HG03571 (cell line): ENCODE data around the gene MAB21L4.

ENCODE experiments used
- ATAC-seq: cut with Tn5 transposase; IDR thresholded peaks from one replicate; pipeline ENCODE4 v1.9.1; 2021; ENCODE audit not compliant: unreplicated experiment

MAB21L4 gene

DNA sequence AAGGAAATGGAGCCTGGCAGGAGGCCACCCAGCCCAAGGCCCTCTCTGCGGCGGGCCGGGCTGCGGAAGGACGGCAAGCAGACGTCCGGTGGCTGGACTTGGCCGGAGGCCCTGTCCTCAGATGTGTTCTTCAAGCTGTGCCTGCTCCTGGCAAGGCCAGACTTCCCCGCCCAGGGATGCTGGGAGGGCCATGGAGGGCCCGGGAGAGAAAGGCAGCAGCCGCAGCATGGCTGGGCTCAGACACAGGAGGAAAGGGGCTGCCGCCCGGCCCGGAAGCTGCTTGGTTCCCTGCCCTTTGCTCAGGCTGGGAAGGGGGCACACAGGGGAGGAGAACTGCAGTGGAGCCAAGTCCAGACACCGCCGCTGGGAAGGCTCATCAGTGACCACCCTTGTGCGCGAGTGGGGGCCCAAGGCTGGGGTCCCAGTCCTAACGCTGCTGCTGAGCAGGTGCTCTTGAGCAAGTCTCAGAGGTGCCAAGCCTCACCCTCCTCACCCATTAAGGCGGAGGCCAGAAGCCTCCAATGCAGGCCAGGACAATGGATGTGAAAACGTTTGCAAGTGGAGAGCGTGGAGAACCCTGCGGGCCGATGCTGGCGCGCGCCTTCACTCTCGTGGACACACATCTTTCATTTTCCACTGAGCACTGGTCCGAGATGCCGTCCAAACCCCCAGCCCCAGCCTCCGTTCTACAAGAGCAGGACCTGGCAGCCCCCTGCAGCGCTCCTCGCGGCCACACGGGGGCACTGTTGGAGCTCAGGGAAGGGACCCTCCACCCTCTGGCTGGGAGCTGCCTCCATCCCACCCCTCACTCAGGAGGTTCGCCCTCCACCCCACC, 18.1 kb upstream of the MAB21L4 start:
- no peak for ATAC-seq

DNA sequence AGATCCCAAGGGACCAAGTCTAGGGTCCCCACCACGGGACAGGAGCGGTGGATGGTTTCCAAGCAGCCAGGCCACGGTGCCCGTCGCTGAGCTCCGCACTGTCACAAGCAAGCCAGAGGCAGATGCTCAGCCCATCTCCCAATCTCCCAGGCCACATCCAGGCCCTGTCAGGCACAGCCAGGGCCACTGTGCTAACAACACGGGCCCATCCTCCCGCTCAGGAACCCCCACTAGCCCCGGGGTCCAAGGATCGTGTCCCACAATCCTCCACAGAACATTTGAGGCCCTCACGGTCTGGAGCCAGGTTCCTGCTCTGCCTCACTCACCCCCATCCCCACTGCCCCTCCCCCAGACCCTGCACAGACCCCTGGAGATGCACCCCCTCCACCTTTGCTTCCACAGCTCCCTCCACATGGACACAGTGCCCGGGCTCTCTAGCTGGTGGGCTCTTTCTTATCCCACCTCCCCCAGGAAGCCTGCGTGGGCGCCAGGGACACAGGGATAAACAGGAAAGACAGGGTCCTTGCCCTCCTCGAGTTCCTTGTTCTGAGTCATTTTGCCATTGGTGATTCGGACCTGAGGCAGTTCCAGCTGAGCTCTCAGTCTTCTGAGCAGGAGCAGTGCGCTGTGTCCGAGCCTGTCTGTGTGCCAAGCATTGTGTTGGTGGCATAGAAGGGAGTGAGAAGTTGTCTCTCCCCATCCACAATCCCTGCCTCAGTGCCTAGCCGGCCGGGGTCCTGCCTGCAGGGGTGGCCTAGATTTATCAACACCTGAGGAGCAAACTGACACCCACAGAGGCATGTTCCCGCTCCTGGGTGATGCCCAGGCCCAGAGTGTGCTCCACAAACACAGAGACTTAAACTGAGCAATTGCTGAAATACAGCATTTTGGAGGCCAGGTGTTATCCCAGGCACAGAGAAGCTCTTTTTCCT, 17.2 kb upstream of the MAB21L4 start:
- ATAC-seq: no peak

DNA sequence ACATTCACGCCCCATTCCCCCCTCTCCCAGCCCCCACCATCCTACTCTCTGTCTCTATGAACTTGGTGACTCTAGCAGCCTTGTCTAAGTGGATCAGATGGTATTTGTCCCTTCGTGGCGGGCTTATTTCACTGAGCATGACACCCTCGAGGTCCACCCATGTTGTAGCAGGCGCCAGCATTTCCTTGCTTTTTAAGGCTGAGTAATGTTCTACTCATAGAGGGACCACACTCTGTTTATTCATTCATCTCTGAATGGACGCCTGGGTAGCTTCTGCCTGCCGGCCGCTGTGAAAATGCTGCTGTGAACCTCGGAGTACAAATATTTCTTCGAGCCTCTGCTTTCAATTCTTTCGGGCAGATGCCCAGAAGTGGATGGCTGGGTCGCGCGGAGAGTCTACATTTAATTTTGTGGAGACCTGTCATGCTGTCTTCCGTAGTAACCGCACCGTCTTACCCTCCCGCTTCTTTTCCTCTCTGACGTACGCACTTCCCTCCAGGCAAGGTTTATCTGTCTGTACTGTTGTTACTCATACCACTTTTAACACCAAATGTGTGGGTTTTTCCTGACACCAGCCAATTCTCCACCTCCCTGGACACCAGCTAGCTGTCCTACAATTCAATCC, 15.8 kb upstream of the MAB21L4 start:
- ATAC-seq: no peak

DNA sequence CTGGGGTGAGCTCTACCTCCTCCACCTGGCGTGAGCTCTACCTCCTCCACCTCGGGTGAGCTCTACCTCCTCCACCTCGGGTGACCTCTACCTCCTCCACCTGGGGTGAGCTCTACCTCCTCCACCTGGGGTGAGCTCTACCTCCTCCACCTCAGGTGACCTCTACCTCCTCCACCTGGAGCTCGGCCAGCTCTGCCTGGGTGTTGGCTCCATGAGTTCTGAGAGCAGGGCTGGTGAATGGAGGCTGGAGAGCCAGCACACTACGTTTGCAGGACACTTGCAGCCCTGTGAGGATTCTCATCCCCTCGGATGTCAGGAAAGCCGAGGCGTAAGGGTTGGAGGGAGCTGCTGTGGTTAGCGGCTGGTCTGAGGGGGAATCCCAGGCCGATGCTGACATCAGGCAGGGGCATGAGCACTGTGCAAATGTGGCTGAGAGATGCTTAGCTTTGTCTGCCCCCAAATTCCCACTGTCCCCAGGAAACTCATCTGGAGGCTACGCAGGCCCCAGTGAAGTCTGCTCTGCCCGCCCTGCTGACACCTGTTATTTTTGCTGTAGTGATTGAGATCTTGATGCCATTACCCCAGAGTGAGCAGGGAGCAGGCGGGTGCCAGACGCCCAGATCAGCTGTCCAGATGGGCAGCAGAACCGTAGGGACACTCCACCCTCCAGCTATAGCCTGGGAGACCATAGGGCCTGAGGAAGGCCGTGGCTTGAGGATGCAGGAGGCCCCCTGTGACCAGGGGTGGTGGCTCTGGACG, 13.4 kb upstream of the MAB21L4 start:
- ATAC-seq: no peak

DNA sequence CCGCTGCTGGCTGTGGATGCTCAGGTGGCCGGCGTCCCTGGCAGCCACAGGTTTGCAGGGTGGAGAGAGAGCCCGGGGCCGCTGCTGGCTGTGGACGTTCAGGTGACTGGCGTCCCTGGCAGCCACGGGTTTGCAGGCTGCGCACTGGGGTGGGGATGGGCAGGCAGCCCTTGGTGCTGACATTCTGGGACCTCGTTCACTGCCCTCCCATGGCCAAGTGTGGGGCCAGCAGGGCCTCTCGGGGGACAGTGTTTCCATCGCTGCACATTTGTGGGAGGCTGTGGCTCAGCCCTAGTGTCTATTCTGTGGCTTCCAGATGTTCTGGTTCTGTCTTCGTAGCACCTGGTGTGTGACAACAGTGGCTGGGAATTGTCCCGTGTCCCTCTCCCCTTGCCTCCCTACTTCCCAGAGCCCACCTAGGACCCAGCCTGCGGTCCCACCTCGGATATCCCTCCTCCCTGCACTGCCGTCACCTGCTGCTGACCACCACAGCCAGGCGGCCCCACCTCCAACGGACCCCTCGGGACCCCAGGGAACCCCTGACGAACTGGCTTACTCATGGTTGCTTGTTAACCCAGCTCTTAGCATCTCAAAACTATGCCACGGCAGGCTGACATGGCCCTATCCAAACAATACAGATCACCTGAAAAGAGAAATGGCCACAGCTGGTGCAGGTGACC, 11.1 kb upstream of the MAB21L4 start:
- no peak for ATAC-seq

DNA sequence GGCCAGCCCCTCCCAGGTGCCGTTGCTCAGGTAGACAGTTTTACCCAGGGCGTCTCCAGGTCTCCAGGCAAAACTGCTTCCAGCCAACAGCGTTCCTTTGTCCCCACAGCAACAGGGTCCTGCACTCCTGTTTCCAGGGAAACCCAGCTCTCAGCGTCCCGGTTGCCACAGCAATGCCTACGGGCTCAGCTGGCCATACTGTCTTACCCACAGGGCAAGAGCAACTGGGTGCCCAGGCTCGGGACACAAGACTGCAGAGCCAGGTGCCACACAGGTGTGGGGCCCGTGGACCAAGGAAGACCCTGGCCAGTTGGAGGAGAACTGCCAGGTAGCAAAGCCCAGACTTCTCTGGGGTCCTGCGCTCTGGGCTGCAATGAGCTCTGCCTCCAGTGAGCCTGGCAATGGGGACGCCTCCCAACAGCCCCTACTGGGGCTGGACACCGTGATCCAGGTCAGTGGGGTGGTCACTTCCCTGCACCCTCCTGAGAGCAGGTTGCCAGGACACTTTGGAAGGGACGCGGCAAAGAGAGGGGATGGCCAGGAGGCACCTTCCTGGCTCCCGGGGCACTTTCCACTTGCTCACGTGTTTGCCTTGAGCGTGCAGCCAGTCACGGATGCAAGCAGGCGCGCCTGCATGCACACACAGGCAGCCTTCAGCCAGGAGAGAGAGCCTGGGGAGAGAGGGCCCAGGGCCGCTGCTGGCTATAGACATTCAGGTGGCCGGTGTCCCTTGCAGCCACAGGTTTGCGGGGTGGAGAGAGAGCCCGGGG, 10.4 kb upstream of the MAB21L4 start, which contains the start of gene CROCC2:
Gene CROCC2, plus strand, starts transcription at position 196 of the 770 bp plus-strand sequence. Its CDS starts 178 bp downstream, at position 374.
- no peak for ATAC-seq

DNA sequence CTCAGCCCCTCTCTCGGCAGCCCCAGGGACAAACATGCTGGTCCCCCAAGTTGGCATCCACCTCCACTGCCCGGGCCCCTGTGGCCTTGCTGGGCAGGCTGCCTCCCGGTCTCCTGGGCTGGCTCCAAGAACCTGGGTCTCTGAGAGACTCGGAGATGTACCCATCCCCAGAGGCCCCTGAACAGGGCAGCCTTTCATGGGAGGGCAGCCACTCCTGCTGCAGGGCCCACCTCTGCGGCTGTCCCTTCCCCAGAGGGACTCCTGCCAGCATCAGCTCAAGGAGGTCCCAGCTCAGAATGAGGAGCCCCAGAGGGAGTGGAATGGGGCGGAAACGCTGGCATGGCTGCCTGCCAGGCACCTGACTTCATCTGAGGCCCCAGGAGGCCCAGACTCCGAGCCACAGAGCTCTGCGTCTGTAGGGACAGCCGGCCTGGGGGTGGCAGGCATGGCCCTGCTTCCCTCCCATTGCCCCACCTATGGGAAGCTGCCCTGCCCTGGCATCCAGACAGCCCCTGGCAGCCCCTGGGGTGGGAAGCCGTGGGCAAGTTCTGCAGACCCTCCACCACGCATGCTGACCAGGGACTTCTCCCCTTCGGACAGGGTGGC, 9.3 kb upstream of the MAB21L4 start:
- no peak for ATAC-seq

DNA sequence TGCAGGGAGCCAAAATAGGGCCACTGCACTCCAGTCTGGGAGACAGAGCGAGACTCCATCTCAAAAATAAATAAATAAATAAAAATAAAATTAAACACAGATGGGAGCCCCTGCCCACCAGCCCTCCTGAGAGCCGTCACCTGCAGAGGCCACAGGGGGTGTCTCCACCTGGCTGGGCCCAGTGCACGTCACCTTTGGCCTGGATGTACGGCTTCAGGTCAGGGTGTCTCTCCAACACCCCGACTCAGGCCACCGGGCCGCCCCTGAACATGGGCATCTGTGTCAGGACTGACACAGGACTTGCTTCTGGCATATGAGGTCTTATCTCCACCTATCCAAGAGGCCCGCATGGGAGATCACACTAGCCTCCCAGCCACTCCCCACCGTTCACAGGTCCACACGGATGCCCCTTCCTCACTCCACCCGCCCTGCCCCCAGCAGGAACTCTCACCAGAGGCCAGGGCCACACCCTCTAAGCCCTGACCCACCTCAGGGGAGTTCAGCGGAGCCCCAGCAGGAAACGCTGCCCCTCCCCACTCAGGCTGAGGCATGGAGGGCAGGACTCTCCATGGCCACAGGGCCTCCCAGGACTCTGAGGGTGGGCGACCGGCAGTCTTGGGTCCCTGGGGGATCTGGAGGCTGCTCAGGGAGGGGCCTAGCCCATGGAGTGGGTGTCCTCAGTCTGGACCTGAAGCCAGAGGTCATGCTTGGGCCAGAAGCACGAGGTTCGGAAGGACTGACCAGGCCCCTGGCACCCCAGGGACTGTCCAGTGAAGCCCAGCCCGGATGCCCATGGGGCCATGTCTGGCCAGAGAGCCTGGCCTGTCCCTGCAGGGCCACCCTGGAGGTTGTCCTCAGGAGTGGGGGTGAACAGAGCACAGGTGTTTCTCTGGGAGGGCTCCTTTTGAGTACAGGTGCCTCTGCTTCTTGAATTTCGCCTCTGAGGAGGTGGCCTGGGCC, 8.5 kb upstream of the MAB21L4 start:
- no peak for ATAC-seq

DNA sequence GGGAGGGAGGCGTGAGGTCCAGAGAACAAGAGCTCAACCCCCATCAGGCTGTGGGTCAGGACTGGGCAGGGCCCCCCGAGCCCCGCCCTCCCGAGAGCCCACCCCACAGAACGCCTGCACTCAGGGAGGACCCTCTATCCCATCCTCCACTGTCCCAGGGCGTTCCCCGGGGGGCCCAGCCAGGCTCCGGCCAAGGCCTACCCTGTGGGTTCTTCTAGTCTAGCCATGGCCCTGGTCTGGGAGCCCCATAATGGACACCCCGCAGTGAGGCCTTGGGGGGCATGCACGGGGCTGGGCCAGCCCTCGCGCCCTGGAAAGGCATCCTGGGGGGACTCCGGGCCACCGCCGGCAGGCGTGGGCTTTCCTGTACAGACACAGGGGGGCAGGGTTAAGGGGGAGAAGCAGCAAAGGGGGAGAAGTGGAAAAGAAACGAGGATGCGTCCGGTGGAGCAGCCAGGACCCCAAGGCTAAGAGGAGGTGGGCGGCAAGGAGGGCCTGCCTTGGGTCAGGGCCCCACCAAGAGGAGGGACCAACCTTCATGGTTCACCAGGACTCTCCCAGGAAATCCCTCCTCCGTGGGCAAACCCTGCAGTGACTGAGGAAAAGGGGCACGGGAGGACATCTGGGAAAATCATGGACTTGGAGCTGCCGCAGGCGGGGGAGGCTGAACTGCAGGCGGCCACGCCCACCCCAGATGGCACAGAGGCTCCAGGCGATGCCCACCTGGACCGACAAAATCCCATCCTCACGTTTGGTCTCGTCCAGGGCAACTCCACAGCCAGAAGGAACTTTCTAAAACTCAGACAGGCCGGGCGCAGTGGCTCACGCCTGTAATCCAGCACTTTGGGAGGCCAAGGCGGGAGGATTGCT, 7.5 kb upstream of the MAB21L4 start:
- no peak for ATAC-seq

DNA sequence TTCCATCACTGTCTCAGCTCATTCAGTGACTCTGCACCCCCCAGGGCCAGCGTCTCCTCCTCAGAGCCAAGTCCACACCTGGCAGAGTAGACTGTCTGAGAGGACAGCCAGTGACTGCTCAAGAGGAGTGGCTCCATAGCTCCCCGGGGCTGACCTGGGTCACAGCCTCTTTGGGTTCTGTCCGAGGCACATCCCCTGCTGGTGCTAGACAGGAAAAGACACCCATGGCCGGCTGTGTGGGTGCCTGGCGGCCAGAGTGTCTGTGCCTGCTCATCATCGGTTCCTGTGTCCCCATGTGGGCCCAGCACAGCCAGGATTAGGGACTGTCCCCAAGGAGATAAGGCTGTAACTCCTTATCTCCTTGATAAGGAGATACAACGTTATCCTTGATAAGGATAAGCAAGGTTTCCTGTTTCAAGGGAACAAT, 6.7 kb upstream of the MAB21L4 start:
- no peak for ATAC-seq

DNA sequence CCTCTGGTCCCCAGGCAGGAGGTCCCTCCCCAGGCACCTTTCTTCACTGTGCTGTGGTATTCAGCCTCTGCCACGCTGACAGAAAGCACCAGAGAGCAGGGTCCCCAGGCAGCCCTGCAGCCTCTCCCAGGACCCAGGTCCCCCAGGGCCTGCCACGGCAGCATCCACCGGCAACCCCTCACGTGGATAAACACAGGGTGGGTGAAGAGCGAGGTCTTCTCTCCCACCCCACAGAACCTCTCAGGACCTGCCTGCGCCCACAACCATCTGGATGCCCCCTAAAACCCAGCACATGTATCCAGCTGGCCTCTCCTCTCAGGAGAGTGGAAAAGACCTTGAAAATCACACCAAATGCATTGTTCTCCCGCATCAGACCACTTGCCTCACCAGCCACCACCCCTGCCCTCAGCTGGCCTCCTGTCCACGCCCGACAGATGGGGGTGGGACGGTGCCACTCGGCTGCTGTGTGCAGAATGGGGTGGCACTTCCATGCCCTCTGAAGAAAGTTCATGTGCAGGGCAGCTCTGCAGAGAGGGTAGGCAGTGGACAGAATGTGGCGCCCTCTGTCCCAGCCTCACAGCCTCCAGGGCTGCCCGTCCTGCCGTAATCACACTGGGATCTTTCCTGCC, 6.1 kb upstream of the MAB21L4 start:
- no peak for ATAC-seq

DNA sequence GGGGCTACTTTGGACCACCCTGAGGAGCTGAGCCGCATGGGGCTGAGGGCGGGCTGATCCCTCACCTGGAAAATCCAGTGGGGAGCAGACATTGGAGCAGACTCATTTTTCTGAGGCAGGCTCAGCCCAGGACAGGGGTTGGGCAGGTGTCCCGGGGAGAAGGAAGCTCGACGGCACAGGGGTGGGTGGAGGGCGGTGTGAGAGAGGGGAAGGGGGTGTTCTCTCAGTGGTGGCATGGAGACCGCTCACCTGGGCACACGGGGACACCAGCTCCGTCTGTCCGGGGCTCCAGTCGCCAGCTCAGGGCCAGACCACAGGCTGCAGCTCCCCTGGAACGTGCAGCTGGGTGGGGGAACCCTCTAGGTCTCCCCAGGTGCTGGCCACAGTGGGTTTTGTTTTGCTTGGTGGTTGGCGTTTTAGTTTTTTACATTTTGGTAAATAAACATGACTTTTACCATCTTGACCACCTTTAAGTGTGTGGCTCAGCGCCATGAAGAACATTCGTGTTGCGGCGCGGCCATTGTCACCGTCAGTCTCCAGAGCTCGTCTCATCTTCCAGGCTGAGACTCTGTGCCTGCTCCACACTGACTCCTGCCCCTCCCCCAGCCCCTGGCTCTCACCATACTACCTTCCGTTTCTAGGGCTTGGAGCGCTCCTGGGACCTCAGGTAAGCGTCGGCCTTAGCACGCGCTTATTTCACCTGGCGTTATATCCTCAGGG, 4.3 kb upstream of the MAB21L4 start:
- ATAC-seq: no peak

DNA sequence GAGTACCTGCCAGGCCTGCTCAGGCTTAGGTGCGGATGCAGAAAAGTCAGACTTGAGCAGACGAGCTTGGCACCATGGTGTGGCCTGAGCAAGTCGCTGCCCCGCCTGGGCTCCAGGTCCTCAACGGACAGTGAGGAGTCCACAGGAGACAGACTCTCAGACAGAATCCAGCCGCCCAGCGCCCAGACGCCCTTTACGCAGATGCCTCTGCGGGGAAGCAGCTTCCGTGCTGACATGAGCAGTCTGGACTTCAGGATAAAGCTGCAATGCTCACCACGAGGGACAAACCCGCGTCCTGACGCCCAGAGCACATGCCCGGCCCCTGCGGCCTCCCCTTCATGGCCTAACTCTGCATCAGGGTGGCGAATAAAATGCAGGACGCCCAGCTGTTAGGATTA, 3.5 kb upstream of the MAB21L4 start:
- ATAC-seq: no peak

DNA sequence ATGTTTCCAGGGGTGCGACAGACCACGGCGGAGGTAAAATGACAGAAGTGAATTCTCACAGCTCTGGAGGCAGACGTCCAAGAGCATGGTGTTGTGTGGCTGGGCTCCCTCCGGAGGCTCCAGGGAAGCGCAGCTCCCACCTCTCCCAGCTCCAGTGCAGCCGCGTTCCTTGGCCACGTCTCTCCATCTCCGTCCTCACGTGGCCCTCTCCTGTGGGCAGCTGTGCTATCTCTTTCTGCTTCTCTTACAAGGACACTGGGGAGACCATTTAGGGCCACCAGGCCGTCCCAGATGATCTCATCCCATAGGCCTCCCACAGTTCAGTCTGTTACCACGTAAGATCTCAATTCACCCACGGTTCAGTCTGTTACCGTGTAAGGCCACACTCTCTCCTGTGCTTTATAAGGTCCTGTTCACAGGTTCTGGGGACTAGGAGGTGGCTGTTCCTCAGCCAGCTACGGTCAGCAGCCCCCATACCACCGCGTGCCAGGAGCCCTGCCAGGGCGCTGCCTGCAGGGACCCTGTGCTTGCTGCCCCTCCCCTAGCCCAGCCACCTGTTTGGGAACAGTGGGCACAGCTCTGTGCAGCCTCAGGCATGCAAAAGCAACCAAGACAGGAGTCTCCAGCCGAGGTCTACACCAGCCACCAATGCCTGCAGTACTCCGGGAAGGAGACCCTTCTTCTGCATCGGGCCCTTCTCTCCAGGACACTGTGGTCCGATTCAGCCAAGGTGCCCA, 2.9 kb upstream of the MAB21L4 start:
- no peak for ATAC-seq

DNA sequence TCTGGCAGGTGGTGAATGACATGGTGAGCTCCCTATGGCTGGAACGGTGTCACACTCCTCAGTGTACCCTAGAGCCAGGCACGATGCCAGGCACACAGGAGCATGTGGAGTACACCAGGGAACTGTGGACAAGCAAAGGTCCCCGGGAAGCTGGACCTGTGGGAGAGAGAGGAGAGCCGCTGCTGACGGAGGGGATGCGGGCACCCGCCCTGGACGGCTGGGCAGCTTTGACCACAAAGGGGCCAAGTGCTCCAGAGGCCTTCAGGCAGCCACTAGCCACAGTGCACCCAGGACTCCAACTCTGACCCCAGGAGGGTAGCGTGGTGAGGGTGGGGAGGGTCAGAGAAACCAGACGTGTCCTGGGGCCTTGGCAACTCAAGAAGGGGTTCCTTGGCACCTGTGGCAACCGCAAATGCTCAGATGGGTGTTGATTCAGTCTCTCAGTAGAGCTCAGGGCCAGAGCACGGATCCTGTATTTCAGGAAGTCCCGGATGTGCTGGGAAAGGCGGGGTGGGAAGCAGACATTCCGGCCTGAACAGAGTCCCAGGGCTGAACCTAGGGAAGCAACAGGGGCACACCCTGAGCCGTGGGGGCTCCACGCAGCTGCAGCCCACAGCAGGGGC, 2.3 kb upstream of the MAB21L4 start:
- ATAC-seq: no peak
